MM.1S (cell line): ENCODE measurements around the gene GNL2.

Experiments used
- EZH2 ChIP-seq: fragments of 300-600 bp; sonication (generic); optimal IDR thresholded peaks from 2 replicates; pipeline ENCODE3; 2017; ENCODE audit warnings: low read depth, mild to moderate bottlenecking, antibody characterized with exemption, low read length, mixed read lengths
- TF ChIP-seq, protein P1 (sequence below): fragments of 300-600 bp; sonication (generic); IDR thresholded peaks from 2 replicates; pipeline ENCODE4 v1.5.1; 2016; ENCODE audit warnings: antibody characterized with exemption, low read length, mixed read lengths

DNA sequence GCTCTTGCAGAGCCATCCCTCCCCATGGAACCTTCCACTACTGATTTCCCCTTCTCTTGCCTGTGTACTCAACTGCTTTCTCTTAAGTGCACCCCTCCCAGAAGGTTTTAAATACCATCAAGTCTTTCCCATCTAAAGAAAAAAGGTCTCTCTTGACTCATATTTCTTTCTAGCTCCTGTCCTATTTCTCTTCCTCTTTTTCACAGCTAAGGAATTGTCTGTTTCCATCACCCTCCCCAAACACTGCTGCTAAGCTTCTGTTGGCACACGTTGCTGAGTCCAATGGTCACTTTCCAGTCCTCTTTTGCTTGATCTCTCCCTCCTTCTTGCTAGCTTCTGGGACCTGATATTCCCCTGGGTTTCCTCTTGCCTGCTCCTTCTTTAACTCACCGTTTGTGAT lies 13.3 kb upstream of the GNL2 start:
- TF ChIP-seq, protein P1, sequence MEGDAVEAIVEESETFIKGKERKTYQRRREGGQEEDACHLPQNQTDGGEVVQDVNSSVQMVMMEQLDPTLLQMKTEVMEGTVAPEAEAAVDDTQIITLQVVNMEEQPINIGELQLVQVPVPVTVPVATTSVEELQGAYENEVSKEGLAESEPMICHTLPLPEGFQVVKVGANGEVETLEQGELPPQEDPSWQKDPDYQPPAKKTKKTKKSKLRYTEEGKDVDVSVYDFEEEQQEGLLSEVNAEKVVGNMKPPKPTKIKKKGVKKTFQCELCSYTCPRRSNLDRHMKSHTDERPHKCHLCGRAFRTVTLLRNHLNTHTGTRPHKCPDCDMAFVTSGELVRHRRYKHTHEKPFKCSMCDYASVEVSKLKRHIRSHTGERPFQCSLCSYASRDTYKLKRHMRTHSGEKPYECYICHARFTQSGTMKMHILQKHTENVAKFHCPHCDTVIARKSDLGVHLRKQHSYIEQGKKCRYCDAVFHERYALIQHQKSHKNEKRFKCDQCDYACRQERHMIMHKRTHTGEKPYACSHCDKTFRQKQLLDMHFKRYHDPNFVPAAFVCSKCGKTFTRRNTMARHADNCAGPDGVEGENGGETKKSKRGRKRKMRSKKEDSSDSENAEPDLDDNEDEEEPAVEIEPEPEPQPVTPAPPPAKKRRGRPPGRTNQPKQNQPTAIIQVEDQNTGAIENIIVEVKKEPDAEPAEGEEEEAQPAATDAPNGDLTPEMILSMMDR = no peak
- no peak for TF ChIP-seq EZH2
